Activated T-helper 1 cell treated with Interleukin-2 at 50 U/mL for 16 hours (primary cell): ENCODE measurements around the gene SPSB1.
"Not testable (repeated sequence)": the region's sequence is repeated elsewhere in the genome, so short reads cannot be mapped to it uniquely, and the experiment has no call there.

Experiments
- DNase-seq: peaks from one replicate; pipeline ENCODE4 v3.0.0-alpha.2; 2020; ENCODE audit warnings: low read depth

The SPSB1 gene

DNA sequence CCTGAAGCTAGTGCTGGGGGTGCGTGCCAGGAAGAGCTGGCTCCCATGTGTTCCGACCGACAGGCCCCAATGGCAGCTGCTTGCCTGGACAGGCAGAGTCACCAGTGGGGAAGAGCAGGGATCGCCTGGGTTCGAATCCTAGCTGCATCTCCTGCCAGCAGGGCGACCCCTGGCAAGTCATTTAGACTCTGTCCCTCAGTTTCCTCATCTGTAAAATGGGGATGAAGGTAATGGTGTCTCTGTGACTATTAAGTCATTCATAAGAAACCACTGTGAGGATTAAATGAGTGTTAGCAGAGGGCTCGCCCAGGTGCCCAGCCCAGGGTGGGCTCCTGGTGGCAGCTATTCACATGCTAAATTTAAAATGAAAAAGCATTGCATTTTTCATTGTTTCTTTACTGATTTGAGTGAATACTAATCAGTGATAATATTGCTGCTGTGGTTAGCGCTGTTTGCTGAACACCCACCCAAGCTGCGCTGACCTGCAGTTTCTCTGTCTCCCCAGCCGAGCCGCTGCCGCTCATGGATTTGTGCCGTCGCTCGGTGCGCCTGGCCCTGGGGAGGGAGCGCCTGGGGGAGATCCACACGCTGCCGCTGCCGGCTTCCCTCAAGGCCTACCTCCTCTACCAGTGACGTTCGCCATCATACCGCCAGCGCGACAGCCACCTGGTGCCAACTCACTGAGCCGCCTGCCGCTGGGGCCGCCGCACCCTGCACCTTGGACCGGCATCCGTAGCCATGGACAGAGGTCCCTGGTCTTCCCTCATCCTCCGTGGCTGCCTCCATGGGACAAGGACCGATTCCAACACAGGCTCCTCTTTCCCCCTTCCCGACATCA, 74.5 kb downstream of the SPSB1 start:
- no peak for DNase-seq

DNA sequence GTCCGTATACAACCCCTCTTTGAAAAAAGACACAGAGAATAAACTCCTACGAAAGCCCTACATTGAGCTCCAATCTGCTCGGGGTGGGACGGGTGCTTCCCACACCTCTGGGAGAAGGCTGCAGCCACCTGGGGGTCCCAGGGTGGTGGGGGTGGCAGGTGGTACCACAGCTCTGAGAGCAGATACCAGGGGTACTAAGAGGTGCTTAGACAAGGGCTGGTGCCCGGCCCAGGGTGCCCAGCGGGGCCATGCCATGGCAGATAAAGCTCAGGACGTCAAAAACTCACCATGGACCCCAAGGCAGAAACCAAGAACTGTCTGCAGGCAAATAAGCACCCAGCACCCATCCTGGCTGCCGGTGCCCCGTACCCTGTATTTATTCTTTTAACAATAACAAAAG, 75.1 kb downstream of the SPSB1 start:
- no peak for DNase-seq

DNA sequence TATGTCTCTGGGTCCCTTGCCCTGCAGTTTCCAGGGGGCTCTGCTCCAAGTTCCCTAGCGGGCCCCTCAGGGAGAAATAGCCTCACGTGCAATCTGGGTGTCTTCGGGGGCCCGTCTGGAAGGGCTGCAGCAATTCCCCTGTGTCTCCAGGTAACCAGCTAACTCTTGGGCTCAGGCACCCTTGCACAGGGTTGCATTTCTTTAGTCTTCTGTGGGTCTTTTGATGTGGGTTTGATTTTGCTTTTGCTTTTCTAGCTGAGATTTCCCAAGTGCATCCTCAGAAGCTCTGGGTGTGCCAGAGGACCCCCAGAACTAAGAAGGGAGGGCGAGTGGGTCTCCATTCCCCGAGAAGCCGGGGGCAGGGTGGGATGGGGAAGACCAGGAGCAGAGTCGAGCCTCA, 75.7 kb downstream of the SPSB1 start:
- no peak for DNase-seq

DNA sequence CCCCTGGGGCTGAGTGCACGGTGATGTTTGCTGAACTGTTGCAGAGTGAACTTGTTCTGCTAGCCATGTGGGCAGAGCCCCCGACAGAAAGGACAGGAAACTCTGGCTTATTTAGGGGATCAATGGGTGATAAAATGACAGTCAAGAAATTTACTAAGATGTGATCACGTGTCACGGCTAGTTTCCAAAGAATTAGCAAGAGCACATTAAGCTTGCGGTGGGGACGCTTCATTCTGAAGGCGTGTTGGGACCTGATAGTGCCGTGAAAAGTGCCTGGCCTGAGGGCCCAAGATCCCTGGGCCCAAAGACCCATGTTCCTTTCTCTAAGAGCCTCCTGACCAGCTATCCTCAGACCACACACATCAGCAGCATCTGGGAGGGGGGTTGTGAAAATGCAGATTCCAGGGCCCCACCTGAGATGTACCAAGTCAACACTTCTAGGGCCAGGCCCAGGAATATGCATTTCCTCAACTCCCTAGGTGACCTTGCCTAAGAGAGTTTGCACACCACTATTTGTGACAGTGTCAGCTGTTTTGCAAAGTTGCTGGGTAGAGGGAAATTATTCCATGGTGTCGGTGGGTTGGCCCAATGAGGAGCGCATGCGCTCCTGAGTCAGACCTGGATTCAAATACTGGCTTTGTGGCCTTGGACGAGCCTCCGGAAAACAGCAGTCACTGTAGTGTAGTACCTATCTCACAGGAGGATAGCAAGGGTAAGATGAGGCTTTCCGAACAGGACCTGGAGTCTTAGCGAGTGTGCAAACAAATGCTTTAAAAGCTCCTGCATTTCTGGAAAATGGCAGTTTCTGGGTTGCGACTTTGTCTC, 77.5 kb downstream of the SPSB1 start:
- DNase-seq: no peak

DNA sequence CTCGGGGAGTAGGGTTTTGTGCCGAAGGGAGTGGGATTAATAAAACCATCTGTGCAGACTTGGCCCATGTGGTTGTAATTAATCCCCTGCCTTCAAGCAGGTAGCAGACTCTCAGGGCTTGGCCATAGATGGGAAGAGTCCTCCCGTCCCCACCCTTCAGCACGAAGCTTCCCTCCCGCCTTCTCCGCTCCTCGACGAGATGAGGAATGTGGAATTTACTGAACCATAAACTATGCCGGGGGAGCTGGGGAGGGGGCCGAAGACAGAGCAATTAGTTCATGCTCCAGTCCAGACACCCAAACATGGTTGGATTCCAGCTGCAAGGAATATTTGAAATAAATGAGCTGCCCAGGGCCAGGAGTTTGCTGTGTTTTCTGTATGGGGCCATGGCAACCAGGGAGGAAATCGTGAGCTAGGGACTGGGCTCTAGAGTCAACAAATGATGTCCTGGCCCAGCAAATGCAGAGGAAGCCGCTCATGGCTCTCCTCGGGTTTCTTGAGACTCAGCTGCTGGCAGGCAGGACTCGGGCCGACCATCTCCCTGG, 78.8 kb downstream of the SPSB1 start:
- DNase-seq: no peak

DNA sequence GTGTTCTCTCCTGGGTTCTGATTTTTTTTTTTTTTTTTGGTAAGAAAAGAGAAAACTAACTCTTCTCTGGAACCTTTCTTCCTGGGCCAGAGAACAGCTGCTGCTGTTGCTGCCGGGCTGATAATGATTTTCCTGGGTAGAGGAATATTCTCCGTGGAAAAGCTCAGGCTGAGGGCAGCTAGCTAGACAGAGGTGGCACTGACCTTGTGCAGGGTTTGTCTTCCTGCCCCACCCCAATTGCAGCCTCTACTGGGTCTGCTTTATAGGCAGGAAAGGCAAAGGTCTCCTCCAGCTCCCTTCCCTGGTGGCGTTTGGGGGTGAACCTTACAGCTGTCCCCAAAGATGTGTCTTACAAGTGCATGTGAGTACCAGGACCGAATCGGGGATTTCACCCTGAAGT, 79.3 kb downstream of the SPSB1 start:
- no peak for DNase-seq

DNA sequence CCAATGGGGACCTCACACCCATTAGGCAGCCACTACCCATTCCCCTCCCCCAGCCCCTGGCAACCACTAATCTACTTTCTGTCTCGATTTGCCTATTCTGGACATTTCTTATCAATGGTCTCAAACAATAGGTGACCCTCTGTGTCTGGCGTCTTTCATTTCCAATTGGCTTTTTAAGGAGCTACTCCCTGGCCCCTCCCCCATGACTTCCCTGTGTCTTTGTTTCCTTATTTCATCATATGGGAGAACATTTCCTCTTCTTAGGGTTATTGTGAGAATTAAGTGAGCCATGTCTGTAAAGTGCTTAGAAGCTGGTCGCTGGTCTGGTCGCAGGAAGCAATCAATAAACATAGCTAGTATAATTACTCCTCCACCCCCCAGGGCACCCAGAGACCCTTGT, 80.9 kb downstream of the SPSB1 start:
- no peak for DNase-seq

DNA sequence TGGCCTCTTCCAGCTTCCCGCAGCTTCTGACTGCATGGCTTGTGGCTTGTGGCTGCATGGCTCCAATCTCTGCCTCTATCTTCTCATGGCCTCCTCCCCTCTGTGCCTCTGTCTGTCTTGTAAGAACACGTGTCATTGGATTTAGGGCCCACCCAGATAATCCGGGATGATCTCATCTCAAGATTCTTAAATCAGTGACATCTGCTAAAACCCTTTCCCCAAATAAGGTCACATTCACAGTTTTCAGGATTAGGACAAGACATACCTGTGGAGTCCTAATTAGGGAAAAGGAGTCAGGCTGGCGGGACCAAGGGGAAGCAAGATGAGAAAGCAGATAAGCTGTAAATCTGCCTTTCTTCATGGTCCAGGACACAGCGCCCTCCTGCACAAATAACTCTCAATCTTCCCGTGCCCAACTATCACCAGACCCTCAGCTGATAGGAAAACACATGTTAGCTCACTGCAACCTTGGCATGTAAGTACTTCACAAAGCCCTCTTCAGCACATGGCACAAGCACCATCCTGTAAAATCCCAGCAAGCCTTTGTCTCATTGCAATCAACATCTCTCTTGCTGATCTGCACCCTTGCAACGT, 82.2 kb downstream of the SPSB1 start:
- no peak for DNase-seq

DNA sequence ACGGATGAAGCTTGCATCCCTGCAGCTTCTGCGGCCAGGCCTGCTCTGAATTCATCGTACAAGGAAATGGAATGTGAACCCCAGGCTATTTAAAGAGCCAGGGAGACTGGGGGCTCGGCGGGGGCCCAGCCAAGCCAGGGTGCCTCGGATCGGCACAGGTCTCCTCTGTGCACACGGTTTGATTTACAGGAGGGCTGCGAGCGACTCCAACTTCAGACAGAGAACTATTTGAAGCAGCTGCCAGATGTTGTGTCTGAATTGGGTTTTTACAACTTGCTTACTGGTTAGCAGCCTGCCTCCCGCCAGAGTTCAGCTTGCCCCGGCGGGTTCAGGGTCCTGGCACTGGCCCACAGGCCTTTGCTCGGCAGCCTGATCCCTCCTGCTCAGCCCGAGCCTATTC, 83.2 kb downstream of the SPSB1 start:
- DNase-seq: no peak

DNA sequence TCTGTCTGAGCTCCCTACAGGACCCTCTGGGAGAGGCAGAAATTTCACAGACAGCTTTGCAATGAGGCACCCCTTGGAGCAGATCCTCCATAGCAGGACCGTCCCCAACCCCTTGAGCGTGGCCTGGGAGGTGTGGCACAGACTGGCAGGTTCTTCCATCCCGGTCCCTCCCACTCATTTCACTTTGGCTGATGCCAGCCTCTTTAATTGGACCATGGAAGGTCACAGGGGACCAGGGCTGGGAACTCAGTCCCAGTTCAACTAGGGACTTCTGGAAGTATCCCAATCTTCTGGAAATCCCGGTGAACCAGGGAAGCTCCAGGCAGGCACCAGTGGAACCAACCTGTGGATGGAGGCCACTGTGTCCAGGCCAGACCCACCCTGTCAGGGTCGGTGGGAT, 83.7 kb downstream of the SPSB1 start:
- no peak for DNase-seq

DNA sequence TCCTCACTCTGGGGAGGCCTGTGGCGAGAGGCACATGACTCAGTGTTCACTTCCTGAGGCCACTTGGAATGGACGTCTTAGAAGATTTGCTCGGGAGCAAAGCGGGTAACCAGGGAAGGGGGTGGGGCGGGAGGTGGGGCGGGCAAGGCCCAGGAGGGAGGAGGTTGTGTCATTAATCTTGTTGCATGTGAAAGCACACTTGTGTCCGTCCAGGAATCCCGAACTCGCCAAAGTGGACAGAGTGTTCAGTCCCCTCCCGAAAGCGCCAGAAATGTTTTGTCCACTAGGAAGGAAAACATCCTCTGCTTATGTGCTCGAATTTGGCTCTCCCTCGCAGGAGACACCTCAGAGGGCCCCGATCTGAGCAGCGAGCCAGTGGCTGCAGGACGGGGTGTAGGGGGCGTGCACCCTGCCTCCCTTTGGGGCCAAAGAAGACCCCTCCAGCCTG, 84.2 kb downstream of the SPSB1 start:
- DNase-seq: no peak

DNA sequence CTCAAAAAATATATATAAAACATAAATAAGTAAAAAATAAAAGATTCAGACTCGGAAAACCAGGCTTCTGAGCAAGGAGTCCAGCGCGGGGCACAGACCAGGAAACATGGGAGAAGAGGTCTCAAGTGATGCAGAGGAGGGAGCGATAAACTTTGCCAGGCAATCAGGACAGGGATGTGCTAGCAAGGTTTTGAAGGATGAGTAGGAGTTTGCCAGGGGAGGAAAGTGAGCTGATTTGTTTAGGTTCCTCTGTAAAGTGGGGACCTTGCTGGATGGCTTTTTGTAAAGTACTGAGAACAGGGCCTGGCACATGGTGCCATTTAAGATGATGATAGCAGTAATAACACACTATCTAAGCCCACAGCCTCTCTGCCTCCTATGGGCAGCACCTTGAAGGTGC, 86.1 kb downstream of the SPSB1 start:
- no peak for DNase-seq

DNA sequence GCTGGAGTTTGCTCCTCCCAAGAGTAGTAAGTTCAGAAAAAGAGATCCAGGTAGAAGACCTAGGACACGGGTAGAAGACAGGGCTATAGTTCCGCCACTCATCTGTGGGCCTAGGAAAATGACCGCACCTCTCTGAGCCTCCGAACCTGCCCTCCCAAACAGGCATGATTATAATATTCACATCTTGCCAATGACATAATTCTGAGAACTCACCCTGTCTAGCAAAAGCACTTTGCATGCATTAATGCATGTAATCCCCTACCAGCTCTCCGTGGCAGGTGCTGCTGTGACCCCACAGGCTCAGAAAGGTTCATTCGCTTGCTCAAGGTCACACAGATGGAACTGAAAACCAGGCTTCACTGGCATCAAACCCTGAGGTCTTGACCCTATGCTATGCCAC, 88.0 kb downstream of the SPSB1 start:
- no peak for DNase-seq

DNA sequence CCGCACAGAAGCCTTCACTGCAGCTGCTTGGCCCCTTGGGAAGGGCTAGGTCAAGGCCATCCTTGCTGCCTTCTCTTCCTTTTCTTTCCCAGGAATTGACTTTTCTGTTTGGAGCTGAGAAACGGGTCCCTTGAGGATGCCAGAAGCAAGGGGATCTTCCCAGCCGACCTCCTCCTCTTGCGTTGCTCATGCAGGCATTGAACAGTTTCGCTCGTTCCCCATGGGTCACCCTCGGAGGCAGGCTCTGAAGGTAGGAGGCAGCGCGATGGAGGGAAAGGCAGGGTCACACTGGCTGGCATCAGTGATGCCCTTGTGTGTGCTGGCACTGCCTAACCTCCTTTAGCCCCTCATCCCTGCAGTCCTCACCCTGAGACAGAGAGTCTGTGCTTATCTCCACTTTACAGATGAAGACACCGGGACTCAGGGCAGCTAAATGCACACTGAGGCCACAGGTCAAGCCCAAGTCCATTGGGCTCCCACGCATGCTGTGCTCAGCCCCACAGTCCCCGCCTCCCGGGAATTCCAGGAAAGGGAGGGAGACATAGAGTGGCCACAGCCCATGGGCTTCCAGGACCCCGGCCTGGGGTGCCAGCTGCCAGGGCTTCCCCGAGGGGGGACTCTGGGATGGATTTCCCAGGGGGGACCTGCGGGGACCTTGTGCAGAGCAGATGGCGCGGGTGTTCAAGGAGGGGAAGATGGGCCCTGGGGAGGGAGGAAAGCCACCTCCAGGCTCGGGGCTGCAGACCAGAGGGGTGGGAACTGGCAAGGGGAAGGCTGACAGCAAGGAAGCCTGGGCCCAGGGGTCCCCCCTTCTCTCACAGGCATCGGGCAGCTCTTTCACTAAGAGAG, 90.2 kb downstream of the SPSB1 start:
- DNase-seq: no peak

DNA sequence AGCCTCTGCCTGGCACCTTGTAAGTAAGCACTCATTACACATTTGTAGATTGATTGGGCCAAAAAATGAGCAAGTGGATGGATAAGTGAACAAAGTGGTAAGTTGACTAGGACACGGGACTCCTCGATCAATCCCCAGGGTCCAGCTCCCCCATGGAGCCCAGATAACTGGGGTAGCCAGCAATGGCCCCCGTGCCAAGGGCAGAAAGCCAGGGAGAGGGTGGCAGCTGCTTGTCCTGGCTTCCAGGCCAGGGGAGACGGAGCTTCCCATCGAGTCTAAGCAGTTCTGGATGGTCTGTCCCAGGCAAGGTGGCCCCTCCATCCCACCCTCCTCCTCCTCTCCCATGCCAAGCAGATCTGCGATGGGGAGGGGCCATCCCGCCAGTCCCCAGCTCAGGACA, 91.4 kb downstream of the SPSB1 start:
- no peak for DNase-seq

DNA sequence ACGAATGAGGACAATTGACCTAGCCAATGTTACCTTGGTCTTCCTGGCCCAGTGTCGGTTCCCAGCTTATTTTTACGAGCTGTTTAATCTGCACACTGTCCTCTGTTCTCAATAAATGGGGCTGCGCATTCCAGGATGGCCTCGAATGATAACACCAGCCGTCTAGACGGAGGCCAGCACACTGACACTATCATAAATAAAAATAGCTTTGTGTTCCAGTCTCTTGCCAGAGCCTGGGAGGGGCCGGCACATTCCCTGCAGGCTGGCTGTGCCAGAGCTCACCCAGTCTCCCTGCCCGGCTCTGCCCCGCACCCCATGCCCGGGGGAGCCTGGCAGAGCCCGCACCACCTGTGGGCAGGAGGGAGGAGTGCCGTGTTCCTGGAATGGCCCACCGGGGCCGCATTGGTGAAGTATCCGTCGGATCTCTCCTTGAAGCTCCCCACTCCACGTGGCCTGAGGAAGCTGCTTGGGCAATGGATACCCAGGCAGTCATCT, 92.1 kb downstream of the SPSB1 start:
- DNase-seq: no peak

DNA sequence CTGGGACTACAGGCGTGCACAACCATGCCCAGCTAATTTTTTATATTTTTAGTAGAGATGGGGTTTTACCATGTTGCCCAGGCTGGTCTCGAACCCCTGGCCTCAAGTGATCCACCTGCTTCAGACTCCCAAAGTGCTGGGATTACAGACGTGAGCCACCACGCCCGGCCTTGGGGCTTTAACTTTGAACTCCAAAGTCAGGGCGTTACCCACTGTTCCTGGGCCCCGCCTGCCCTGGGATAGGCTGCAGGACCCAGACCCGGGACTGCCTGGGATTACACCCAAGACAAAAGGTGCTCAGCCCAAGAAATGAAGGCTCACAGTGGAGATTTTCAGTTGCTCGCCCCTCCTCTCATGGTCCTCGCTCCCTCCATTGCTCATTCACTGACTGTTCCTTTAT, 92.7 kb downstream of the SPSB1 start:
- not testable (repeated sequence) for DNase-seq

DNA sequence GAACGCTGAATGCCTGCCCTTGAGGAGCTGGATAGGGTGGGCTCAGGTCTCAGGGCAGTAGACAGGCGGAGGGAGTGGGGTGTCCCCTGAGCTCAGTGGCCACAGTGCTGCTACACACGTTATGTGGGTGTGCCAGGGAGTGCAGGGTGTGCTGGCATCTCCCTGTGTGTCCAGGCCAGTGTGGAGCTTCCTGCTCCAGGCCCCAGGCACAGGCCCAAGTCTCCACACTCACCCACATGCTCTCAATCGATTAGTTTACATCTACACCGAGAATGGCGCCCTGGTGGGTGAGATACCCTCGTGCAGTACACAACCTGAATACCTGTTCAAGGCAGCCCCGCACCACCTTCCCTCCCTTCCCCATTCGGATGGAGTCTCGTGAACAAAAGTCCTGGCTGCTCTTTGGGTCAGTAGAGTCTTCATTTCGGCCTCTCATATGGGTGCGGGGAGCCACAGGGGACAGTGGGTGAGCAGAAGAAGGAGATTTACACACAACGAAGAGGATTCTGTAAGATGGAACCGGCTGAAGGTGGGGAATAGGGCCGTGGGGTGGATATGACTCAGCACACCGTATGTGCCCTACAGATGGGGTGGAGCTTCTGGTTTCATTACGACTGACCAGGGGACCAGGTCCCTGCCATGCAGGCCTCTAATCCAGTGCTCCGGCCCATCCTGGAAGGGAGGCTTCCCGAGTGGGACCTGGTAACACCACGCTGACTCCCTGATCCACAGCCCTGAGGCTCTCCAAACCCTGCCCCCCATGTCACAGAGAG, 93.3 kb downstream of the SPSB1 start:
- DNase-seq: no peak

DNA sequence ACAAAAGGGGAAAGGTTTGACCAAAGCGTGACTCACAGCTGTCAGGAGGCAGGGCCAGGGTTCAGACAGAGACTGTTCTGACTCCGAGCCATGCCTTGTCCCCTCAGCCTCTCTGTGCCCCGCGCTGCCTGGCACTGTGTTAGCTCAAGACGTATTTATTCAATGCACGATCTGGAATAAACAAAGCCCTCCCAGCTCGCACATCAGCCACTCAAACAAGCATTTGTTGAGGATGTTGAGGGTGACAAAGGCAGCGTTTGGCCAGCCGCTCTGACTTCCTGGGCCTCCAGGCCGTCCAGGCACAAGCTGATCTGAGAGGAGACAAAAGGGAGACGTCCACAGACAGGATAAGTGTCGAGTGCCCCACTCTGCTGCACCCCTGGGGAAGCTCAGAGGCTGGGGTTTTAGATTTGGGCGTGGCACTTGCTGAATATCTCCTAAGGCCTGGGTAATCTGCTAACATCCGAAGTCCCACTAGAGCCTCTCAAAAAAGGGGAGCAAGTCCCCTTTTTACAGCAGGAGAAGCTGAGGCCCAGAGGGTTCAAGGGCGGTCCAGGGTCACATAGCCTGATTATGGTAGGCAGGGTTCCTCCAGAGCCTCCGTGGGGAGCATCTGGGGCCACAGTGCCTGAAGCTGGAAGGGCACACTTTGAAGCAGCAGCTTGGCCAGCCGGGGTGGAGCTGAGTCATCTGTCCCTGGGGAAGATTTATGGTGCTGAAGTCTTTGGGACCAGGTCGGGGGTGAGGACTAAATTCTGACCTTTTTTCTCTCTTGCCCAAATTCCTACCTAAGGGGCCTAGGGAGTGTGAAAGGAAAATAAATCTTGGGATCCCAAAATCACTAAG, 95.9 kb downstream of the SPSB1 start:
- no peak for DNase-seq

DNA sequence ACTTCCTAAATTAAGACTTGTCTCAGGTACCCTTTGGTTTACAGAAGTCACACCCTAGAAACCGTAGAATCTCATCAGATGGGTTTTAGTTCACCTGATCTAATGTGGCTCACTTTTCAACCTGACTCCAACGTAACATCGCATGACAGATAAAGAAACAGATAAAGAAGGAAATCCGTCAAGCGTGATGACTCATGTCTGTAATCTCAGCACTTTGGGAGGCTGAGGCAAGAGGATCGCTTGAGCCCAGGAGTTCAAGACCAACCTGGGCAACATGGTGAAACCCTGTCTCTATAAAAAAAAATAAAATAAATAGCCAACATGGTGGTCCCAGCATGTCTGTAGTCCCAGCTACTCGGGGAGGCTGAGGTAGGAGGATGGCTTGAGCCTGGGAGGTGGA, 97.3 kb downstream of the SPSB1 start:
- no peak for DNase-seq
